GM21423 (cell line): ENCODE data around the gene LBR.
"Not testable (repeated sequence)": the region's sequence is repeated elsewhere in the genome, so short reads cannot be mapped to it uniquely, and the experiment has no call there.

Experiments
- ATAC-seq: cut with Tn5 transposase; IDR thresholded peaks from one replicate; pipeline ENCODE4 v1.9.1; 2021; ENCODE audit warnings: mild to moderate bottlenecking, moderate library complexity; ENCODE audit not compliant: unreplicated experiment

Gene LBR

DNA sequence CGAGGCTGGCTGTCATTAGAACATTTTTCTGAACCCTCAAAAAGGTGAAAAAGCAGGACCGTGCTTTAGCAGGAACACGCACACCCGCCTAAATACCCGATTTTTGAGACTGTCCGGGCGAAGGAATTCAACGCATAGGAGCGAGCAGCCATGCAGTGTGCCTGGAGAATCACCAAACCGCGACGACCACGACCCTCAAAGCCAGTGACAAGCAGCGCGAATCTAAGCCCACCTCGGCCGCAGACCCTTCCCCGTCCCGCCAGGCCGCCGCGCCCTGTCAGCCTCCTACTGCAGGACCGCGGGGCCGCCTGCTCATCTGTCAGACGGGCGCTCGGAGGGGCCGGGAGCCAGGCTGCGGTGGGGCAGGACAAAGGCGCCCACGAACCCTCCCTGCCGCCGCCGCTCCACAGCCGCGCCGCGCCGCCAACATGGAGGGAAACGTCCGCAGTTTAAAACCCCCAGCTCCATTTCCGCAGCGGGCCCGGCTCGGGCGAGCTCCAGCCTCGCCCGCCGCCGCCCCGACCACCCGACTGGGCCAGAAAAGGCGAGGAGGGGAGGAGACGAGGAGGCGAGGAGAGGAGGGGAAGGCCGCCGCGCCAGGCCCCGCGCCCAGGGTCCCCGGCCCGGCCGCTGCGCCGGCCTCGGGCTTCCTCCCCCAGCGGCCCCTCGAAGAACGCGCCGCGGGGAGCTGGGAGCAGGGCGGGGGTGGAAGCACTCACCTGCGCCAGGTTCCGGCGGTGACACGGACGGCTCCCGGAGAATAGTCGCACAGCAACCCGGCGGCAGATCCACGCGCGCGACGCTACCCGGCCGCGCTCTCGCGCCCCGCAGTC is at the start of gene LBR:
LBR (minus strand) TSS at position 804 of the 833 bp plus-strand sequence. CDS start 3,963 bp downstream, outside the sequence.
- peak; percentile 12 for ATAC-seq

GRCh38 chr1:225477296-225477911 is 49.6 kb upstream of the LBR start:
- no peak for ATAC-seq

- no peak for ATAC-seq
Measured at GRCh38 chr1:225476538-225476988, 48.7 kb upstream of the LBR start.

GRCh38 chr1:225476100-225476511 is 48.3 kb upstream of the LBR start:
- ATAC-seq, result no peak

GRCh38 chr1:225474986-225475820 is 47.4 kb upstream of the LBR start:
- peak; percentile 65 for ATAC-seq

GRCh38 chr1:225474439-225474985 is 46.7 kb upstream of the LBR start:
- no peak for ATAC-seq

GRCh38 chr1:225473676-225474438 is 46.0 kb upstream of the LBR start:
- not testable (repeated sequence) for ATAC-seq

DNA sequence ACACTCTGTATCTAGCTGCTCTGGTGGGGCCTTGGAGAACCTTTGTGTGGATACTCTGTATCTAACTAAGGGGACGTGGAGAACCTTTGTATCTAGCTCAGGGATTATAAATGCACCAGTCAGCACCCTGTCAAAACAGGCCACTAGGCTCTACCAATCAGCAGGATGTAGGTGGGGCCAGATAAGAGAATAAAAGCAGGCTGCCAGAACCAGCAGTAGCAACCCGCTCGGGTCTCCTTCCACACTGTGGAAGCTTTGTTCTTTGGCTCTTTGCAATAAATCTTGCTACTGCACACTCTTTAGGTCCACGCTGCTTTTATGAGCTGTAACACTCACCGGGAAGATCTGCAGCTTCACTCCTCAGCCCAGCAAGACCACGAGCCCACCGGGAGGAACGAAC is 45.4 kb upstream of the LBR start:
- not testable (repeated sequence) for ATAC-seq

DNA sequence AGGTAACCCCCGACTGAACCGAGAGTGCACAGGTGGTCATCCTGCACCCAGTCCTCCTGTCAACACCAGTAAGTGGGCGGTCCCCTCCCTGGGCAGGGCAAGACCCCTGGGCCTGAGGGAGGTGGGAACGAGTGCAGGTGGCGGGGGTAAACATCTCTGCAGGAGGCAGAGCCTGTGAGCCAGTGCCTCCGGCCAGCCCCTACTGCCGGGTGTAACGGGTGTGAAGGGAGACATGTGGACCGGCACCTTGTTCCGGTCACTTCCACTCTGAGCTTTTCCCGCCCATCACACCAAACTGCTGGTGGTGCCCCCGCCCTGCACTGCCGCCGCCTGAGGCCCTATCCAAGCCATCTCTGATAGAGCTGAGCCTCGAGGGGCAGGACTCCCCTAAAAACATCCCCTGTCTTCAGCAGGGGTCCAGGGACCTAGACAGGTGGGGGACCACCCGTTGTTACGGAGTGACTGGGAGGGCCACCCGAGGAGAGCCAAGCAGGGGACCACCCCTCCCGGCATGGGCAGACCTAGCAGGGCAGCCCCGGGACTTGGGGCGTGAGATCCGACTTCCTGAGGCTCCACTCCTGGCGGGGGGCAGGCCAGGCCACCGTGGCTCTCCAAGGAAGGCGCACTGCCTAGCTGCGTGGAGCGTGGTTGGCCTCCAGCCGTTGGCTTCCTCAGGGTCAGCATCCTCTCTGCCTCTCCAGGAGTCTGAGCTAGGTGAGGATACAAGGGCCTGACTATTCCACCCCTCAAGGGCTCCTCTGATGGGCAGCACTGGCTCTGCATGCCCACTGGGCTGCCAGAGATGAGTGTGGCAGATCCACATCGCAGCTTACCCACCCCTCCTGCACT is 43.8 kb upstream of the LBR start:
- ATAC-seq, result no peak

GRCh38 chr1:225471109-225471452 is 43.2 kb upstream of the LBR start:
- no peak for ATAC-seq

GRCh38 chr1:225470211-225471108 is 42.6 kb upstream of the LBR start:
- ATAC-seq, result no peak

DNA sequence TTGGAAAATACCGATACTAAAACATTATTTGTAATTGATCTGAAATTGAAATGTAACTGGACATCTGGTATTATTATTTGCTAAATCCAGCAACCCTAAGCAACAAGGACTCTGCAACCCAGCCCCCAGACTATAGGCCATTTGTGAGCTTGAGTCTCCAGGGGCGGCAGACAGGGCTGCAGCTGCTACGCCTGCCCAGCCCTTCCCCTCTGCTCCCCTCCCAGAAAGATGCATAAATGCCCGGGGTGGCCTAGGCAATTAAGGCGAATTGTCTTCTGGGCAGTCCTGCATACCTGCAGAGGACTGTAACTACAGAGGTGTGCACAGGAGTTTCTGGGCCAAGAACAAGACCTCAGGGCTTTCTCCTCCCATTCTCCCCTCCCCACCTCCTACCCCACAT is 41.2 kb upstream of the LBR start:
- no peak for ATAC-seq

GRCh38 chr1:225468270-225469020 is 40.6 kb upstream of the LBR start:
- no peak for ATAC-seq

- peak; percentile 97 for ATAC-seq
Measured at GRCh38 chr1:225467193-225468020, 39.6 kb upstream of the LBR start.

DNA sequence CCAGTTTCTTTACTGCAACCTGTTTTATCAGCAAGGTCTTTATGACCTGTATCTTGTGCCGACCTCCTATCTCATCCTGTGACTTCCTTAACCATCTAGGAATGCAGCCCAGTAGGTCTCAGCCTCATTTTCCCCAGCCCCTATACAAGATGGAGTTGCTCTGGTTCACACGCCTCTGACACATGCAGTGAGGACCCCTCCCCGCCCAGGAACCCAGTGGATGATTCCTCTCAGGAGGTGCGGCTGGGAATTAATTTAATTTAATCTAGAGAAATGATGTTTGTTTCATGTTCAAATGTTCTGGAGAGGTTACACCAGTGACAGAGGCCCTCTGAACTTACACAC is 39.0 kb upstream of the LBR start:
- ATAC-seq, result no peak

- no peak for ATAC-seq
Measured at GRCh38 chr1:225465793-225466517, 38.1 kb upstream of the LBR start.
